Umbilical cord (tissue), 2 donors: ENCODE measurements around the gene ASIC2. TPM values are rescaled to one million over a fixed set of nuclear protein-coding genes. Genes with fewer than 3 reads are reported as not detected.

Experiments
- DNase-seq: peaks from one replicate; pipeline ENCODE4 v3.0.0-alpha.2; 2015; ENCODE audit warnings: low spot score
- total RNA-seq: library from RNA; depleted of rRNA; stranded (reverse); fragments of >200 nt; gene quantifications from one replicate; pipeline ENCODE4 v1.2.3, GENCODE V29; 2014; ENCODE audit warnings: low replicate concordance; ENCODE audit not compliant: insufficient read depth

The ASIC2 gene
- total RNA-seq = 1.4 TPM

DNA sequence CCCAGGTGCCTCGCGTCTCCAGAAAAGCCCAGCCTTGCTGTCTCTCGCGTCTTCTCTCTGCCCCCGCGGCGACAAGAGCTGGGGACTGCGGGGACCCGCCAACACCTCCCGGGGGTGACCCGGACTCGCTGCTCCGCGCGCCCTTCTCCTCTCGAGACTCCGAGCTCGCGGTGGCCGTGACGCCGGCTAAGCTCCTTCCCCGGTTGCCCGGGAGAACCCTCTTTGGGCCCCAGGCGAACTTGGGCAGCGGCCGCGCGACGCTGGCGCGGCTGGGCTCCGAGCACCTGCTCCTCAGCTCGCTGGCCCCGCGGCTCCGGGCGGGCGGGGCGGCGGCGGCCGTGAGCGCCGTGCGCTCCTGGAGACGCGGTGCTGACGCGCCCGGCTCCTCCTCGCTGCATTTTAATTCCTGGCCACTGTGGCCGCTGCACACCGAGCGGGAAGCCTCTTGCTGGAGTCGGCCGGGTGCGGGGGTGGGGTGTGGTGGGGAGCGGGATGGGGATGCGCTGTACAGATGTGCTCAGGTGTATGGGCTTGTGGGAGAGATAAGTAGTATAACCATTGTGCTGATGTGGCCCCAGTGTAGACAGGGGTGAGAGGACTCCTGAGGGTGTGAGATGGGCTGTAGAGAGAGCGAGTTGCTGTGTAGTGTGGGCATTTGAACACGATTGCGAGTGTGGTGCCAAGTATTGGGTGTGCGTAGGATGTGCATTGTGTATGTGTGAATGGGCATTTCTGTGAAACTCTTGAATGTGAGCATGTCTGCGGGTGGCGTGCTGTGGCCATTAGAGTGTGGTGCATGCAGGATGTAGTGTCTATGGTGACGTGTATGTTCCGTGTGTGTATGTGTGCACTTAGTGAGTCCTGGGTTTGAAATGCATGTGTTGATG lies at the start of gene ASIC2:
ASIC2 (minus strand) TSS at position 315 of the 887 bp plus-strand sequence.
- DNase-seq = no peak

DNA sequence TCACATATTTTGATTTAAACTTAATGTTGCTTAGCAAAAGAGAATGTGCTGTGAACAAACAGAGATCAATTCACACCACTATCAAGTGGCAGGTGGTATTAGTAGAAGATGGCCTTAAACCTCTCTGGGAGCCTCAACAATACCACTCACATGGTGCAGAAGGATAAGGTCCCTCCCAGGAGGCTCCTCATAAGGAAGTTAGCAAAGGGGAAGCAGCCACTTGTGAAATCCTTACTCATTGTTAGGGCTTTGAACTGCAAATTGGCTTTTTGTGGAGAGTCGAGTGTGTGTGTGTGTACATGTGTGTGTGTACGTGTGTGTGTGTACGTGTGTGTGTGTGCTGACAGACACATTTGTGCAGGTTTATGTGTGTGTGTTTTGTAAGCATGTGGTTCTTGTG lies 48.9 kb upstream of the ASIC2 start:
- no peak for DNase-seq

- no peak for DNase-seq
These were observed 45.1 kb upstream of the ASIC2 start for GRCh38 chr17:33338242-33338641.

DNA sequence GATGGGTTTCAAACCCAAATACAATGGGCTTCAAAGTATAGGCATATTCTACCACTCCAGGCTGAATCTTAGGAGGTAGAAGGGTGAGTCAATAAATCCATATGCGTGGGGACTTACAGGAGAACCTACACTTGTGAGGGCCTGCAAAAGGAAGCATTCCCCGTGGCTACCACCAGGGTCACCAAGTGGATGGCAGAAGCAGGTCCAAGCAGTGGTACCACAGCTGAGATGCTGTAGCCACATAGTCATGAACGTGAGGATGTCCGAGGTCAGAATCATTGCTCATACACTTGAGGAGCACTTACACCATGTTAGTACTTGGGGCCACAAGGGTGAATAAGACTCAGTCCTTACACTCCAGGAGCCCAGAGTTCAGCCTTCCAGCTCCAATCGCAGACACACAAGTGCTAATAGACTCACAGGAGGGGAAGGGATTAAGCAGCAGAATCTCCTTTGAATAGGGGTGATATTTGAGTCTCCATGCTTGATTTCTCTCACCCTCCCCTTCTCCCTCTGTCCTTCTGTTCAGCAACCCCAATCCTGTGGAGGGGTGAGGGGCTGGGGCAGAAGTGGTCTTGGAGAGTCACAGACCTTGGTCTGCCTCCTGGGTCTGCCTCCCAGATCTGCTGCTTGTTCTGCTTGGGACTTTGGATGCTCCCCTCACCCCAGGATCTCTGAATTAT lies 42.5 kb upstream of the ASIC2 start:
- DNase-seq = no peak

GRCh38 chr17:33334703-33335102 lies 41.6 kb upstream of the ASIC2 start:
- DNase-seq = no peak

DNA sequence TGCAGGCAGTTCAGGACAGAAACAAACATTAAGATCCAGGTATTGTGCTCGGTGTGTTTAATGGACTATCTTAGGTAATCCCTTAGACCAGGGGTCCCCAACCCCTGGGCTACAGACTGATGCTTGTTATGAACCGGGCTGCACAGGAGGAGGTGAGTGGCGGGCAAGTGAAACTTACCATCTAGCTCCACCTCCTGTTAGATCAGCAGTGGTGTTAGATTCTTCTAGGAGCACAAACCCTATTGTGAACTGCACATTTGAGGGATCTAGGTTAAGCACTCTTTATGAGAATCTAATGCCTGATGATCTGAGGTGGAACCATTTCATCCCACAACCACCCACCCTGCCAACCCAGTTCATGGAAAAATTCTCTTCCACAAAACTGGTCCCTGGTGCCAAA lies 37.8 kb upstream of the ASIC2 start:
- DNase-seq = no peak

DNA sequence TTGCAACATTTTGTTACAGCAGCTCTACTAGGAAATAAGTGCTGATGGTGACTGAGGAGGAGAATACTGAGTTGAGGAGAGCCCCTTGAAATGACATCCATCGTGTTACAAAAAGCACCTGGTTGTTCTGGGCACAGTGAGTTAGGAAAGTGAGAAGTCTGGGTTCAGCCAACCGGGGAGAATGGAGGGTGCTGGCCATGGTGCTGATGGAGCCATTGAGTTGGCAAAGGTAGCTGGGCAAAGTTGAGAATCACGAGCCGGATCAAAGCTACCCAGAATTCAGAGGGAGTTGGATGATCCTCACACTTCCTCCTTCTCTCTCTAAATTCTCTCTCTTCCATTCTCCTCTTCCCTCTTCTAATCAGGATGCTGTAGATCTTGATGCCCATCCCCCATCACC lies 35.0 kb upstream of the ASIC2 start:
- DNase-seq = no peak

DNA sequence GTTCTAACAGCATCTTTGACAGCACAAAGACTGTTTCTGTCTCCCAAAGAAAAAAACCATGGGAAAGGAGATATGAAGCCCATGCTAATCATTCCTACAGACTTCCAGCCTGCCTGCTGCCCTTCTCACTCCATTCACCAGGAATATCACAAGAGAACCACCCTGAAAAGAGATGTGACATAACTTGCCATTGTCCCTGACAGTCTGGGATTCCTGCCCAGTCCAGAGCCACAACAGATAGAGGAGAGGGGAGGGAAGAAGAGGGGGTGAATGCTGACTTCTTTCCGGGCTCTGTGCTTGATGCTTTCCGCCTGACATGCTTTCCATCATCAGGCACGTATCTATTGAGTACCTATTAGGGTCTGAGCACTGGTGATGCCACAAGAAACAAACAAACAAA lies 31.6 kb upstream of the ASIC2 start:
- no peak for DNase-seq

DNA sequence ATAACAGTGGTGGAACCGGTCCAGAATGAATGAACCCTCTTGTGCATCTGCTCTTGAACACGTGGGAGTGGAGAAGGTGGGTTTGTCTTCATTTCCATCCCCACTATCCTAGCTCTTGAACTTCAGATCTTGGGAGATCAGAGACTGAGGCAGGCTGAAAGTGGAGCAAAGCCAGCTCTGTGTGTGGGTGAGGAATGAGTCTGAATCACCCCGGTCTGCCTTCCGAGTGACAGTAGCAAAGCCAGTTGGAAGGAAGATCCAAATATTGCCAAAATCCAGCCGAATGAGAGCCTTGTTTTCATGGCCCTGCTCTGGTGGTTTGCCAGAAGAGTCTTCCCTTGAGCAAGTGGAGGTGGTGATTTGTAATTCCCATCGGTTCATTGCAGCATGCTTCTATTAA lies 29.0 kb upstream of the ASIC2 start:
- DNase-seq = no peak

DNA sequence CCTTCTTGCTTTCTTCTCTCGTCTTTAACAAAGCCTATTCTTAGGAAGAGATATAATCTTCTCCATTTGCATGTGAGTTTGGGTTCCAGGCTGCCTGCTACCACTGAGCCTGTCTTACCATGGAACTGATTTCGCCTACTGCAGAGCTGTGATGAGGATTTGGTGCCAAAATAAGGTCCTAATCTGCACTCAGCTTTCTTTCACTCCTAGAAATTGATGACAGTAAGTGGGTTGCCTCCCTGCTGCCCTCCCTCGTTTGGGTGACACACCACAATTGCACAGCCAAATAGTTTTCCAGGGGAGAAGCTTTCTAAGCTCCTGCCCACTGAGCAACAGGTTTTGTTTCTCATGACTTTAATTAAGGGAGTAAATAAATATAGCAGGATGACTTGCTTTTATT lies 25.1 kb upstream of the ASIC2 start:
- DNase-seq = no peak

- DNase-seq = no peak
These were observed 23.7 kb upstream of the ASIC2 start for GRCh38 chr17:33316746-33317145.

- no peak for DNase-seq
These were observed 17.2 kb upstream of the ASIC2 start for GRCh38 chr17:33310296-33310695.

DNA sequence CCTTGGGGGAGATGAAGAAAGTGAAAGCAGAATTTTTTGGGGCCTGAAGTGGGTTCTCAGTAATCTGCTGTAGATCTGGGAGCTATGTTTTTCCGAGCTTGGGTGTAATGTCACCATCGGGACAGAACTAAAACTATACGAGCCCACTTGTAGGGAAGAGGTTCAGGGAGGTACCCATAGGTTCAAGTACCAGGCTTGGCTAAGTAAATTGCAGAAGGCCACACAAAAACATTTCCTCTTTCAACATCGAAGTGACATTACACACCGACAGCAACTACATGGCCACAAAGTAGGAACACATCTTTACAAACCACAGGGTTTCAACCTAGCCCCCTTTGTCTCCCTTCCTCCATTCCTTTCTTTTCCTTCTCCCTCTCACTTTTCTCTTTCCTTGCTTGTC lies 10.2 kb upstream of the ASIC2 start:
- no peak for DNase-seq

DNA sequence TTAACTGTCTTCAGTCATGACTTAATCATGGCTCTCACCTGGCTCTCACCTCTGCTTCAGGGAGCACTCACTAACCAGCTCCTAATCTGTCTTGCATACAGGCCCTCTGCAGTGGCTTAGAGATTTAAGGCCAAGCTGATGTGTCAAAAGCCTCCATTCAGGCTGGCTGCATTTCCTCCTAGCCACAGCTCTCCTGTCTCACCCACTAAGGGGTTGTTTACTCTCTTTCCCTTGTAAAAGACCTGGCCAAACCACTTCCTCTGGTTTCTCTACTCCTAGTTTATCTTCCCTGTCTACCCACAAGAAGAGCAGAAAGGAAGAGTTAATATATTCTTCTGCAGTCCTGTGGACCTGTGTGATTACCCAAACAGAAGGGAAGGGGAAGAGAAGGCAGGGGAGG lies 9.3 kb upstream of the ASIC2 start:
- no peak for DNase-seq

DNA sequence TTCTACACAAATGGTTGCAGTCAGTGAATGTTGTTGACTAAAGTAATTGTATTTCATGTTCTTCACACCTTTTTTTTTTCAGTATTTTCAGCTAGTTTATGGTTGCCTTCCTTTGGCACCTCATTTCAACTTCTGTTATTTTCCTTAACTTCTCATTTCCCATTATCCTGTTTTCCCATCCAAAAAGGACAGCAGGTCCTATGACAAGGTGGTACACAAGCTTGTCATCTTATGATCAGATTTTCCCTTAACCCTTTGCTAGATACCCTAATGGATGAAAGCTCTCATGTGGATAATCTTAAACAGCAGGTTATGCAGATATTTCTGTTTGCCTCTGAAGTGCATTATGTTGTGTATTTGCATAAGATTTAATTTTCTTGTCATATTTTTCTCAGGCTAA lies 7.1 kb upstream of the ASIC2 start:
- no peak for DNase-seq

DNA sequence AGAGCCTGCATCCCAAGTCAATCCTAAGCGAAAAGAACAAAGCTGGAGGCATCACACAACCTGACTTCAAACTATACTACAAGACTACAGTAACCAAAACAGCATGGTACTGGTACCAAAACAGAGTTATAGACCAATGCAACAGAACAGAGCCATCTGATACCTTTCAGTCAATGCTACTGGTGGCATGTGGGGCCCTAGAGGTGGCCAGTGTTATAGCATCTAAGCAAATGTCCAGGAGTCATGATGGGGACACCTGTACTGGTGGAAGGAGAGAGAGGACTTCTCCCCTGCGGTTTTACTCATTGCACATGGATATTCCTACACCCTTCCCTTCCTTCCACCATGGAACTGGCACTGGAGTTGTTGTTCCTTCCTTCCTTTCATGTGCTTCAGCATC lies 6.0 kb upstream of the ASIC2 start:
- DNase-seq = no peak

DNA sequence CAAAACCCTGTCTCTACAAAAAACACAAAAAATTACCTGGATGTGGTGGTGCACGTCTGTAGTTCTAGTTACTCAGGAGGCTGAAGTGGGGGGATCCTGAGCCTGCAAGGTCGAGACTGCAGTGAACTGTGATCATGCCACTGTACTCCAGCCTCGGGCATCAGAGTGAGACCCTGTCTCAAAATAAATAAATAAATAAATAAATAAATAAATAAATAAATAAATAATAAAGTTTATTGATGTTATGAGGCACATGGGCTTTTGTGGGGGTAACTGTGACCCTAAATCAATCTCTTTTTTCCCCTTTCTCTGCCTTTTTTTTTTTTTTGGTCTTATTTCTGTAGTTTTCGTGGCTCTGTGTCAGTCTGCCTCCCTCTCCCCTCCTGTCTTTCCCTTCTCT lies 4.5 kb upstream of the ASIC2 start:
- DNase-seq = no peak

DNA sequence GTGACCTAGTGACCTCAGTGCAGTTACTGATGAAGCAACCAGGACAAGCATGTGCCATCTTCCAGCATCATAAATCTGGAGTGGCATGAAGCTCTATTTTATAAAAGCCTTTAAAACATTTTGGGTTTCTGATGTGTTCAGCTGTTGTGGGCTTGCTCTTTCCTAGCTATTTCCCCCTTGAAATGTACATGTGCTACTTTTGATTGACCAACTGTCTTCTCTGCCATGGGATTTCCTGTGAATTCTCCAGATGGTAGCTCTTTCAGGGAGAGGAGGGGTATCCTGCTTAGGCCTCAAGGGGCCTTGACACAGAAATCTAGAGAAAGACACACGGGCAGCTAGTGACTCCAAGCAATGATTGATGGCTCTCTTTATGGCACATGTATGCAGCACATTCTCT lies 1.9 kb upstream of the ASIC2 start:
- no peak for DNase-seq

- DNase-seq = no peak
These were observed 704 bp downstream of the ASIC2 start for GRCh38 chr17:33292201-33292980.

GRCh38 chr17:33291248-33292200 lies 1.6 kb downstream of the ASIC2 start:
- peak; percentile 20 for DNase-seq

DNA sequence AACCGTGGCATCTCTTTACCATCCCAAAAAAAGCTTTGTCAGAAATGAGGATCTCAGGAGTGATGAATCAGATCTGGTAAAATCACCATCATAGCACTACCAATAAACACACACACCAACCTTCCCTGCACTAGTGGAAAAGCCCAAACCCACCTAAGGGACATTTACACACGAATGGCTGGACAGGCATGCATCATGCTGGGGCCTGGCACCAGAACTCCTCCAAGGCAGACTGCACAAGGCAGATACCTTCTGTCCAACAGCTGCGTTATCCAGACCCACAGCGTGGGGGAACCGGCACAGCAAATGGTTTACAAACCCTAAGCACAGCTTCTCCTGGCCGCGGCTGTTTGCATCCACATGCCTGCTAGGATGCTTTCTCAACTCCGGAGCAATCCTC lies 2.8 kb downstream of the ASIC2 start:
- no peak for DNase-seq
